Spleen (tissue), 7 donors: ENCODE measurements around the gene TOM1L2.

ENCODE experiments used
- CTCF ChIP-seq, 11 experiments: fragments of 200-600 bp in 7 of 11; fragments of 450-650 bp in 4 of 11; sonication (generic) in 4 of 11; IDR thresholded peaks in 8 of 11; conservative IDR thresholded peaks in 3 of 11; 1 replicate in 7 of 11; 2 replicates in 4 of 11; pipeline versions ENCODE4 v1.4.0 to v1.8.0; 2016 to 2021; ENCODE audit warnings: antibody characterized with exemption in 11 of 11, inconsistent platforms in 4 of 11, mild to moderate bottlenecking in 1 of 11
- POLR2A ChIP-seq, 3 donors: fragments of 450-650 bp; IDR thresholded peaks; one replicate each; pipeline ENCODE4 v1.5.1; 2017; ENCODE audit warnings: antibody characterized with exemption in 3 of 3, mild to moderate bottlenecking in 1 of 3
- POLR2AphosphoS5 ChIP-seq, 3 donors: sonication (generic); formaldehyde crosslinking; IDR thresholded peaks; one replicate each; pipeline ENCODE4 v1.5.1; 2017; ENCODE audit warnings: antibody characterized with exemption in 3 of 3
- donor health status: DM: no; HTN: no; CAD: no; lungs with moderate emphysema.
- donor health status: DM: no; HTN: no; CAD: no.
- donor health status: DM: no; HTN: no; CAD: no.

DNA sequence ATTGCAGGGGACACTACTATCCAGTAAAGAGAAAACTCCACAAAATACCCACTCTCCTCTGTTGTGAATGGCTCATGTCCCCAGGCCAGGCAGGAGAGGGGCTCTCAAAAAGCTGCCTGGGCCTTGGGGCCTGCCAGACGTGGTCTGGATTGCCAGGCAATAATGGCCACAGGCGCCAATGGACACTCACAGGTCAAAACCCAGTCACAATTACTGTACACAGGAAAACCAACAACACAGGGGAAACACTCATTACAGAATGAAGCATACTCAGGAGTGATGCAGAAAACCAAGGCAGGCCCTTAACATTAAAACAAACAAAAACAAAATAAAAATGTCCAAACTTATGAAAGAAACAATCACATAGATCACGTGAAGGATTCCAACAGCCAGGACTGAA is 100.3 kb downstream of the TOM1L2 start:
- TF ChIP-seq CTCF (IDR thresholded peaks at IDR 0.05 in 8 of 11, conservative IDR thresholded peaks at IDR 0.05 in 3 of 11) (no peak), POLR2A (IDR thresholded peaks at IDR 0.05) (no peak), POLR2AphosphoS5 (IDR thresholded peaks at IDR 0.05) (no peak)
